ENCODE data around the gene ALDH18A1.

The ALDH18A1 gene

GRCh38 chr10:95573527-95573926 lies 83.0 kb downstream of the ALDH18A1 start:
- TF ChIP-seq PAX5 (IDR thresholded peaks at IDR 0.05; ENCODE audit: insufficient read depth, low read length, severe bottlenecking): no peak
- no peak for TF ChIP-seq POU2F2 (IDR thresholded peaks at IDR 0.05; ENCODE audit: low read depth, low read length)
- no peak for TF ChIP-seq POLR2A (IDR thresholded peaks at IDR 0.05; ENCODE audit: low read depth, low read length)
- TF ChIP-seq TAF1 (IDR thresholded peaks at IDR 0.05; ENCODE audit: low read depth, low read length): no peak
- no peak for TF ChIP-seq SPI1 (IDR thresholded peaks at IDR 0.05; ENCODE audit: low read depth, low read length)
- TF ChIP-seq POLR2AphosphoS5 (IDR thresholded peaks at IDR 0.05; ENCODE audit: low read depth, low read length): no peak

GRCh38 chr10:95572131-95572820 lies 84.2 kb downstream of the ALDH18A1 start:
- TF ChIP-seq POU2F2 (IDR thresholded peaks at IDR 0.05; ENCODE audit: low read depth, low read length): no peak
- TF ChIP-seq POLR2AphosphoS5 (IDR thresholded peaks at IDR 0.05; ENCODE audit: low read depth, low read length): no peak
- TF ChIP-seq POLR2A (IDR thresholded peaks at IDR 0.05; ENCODE audit: low read depth, low read length): no peak
- no peak for TF ChIP-seq PAX5 (IDR thresholded peaks at IDR 0.05; ENCODE audit: insufficient read depth, low read length, severe bottlenecking)
- no peak for TF ChIP-seq TAF1 (IDR thresholded peaks at IDR 0.05; ENCODE audit: low read depth, low read length)
- no peak for TF ChIP-seq SPI1 (IDR thresholded peaks at IDR 0.05; ENCODE audit: low read depth, low read length)
- DNase-seq (ENCODE audit: insufficient read length, low spot score) (no peak), FAIRE-seq (no peak)

More at GRCh38 chr10:95573527-95573926, 83.0 kb downstream of the ALDH18A1 start:
- DNase-seq (ENCODE audit: insufficient read length, low spot score) (no peak), FAIRE-seq (no peak)

GRCh38 chr10:95571390-95571789 lies 85.1 kb downstream of the ALDH18A1 start:
- TF ChIP-seq TAF1 (IDR thresholded peaks at IDR 0.05; ENCODE audit: low read depth, low read length) (no peak), POU2F2 (IDR thresholded peaks at IDR 0.05; ENCODE audit: low read depth, low read length) (no peak), SPI1 (IDR thresholded peaks at IDR 0.05; ENCODE audit: low read depth, low read length) (no peak), POLR2AphosphoS5 (IDR thresholded peaks at IDR 0.05; ENCODE audit: low read depth, low read length) (no peak), POLR2A (IDR thresholded peaks at IDR 0.05; ENCODE audit: low read depth, low read length) (no peak), PAX5 (IDR thresholded peaks at IDR 0.05; ENCODE audit: insufficient read depth, low read length, severe bottlenecking) (no peak)
- DNase-seq (ENCODE audit: insufficient read length, low spot score) (no peak), FAIRE-seq (no peak)

- DNase-seq (ENCODE audit: insufficient read length, low spot score) (no peak), FAIRE-seq (no peak)
- TF ChIP-seq POU2F2 (IDR thresholded peaks at IDR 0.05; ENCODE audit: low read depth, low read length) (no peak), PAX5 (IDR thresholded peaks at IDR 0.05; ENCODE audit: insufficient read depth, low read length, severe bottlenecking) (no peak), POLR2A (IDR thresholded peaks at IDR 0.05; ENCODE audit: low read depth, low read length) (no peak), SPI1 (IDR thresholded peaks at IDR 0.05; ENCODE audit: low read depth, low read length) (no peak), TAF1 (IDR thresholded peaks at IDR 0.05; ENCODE audit: low read depth, low read length) (no peak), POLR2AphosphoS5 (IDR thresholded peaks at IDR 0.05; ENCODE audit: low read depth, low read length) (no peak)
Observed at GRCh38 chr10:95569368-95569767, 87.1 kb downstream of the ALDH18A1 start.

GRCh38 chr10:95567903-95568630 lies 88.4 kb downstream of the ALDH18A1 start:
- TF ChIP-seq PAX5 (IDR thresholded peaks at IDR 0.05; ENCODE audit: insufficient read depth, low read length, severe bottlenecking) (no peak), SPI1 (IDR thresholded peaks at IDR 0.05; ENCODE audit: low read depth, low read length) (no peak), TAF1 (IDR thresholded peaks at IDR 0.05; ENCODE audit: low read depth, low read length) (no peak), POLR2AphosphoS5 (IDR thresholded peaks at IDR 0.05; ENCODE audit: low read depth, low read length) (no peak), POU2F2 (IDR thresholded peaks at IDR 0.05; ENCODE audit: low read depth, low read length) (no peak), POLR2A (IDR thresholded peaks at IDR 0.05; ENCODE audit: low read depth, low read length) (no peak)
- FAIRE-seq (no peak), DNase-seq (ENCODE audit: insufficient read length, low spot score) (no peak)

GRCh38 chr10:95566136-95566535 lies 90.4 kb downstream of the ALDH18A1 start:
- no peak for DNase-seq (ENCODE audit: insufficient read length, low spot score)
- TF ChIP-seq POU2F2 (IDR thresholded peaks at IDR 0.05; ENCODE audit: low read depth, low read length): no peak
- TF ChIP-seq SPI1 (IDR thresholded peaks at IDR 0.05; ENCODE audit: low read depth, low read length): no peak
- TF ChIP-seq PAX5 (IDR thresholded peaks at IDR 0.05; ENCODE audit: insufficient read depth, low read length, severe bottlenecking): no peak
- no peak for TF ChIP-seq POLR2AphosphoS5 (IDR thresholded peaks at IDR 0.05; ENCODE audit: low read depth, low read length)
- no peak for TF ChIP-seq TAF1 (IDR thresholded peaks at IDR 0.05; ENCODE audit: low read depth, low read length)
- FAIRE-seq: no peak

GRCh38 chr10:95565336-95565735 lies 91.2 kb downstream of the ALDH18A1 start:
- TF ChIP-seq SPI1 (IDR thresholded peaks at IDR 0.05; ENCODE audit: low read depth, low read length) (no peak), POLR2A (IDR thresholded peaks at IDR 0.05; ENCODE audit: low read depth, low read length) (no peak), POLR2AphosphoS5 (IDR thresholded peaks at IDR 0.05; ENCODE audit: low read depth, low read length) (no peak), PAX5 (IDR thresholded peaks at IDR 0.05; ENCODE audit: insufficient read depth, low read length, severe bottlenecking) (no peak), TAF1 (IDR thresholded peaks at IDR 0.05; ENCODE audit: low read depth, low read length) (no peak)
- DNase-seq (ENCODE audit: insufficient read length, low spot score): no peak
- FAIRE-seq: no peak

- FAIRE-seq: no peak
- TF ChIP-seq POLR2A (IDR thresholded peaks at IDR 0.05; ENCODE audit: low read depth, low read length) (no peak), POLR2AphosphoS5 (IDR thresholded peaks at IDR 0.05; ENCODE audit: low read depth, low read length) (no peak), PAX5 (IDR thresholded peaks at IDR 0.05; ENCODE audit: insufficient read depth, low read length, severe bottlenecking) (no peak)
Observed at GRCh38 chr10:95564291-95564690, 92.2 kb downstream of the ALDH18A1 start.

GRCh38 chr10:95562341-95562965 lies 94.1 kb downstream of the ALDH18A1 start:
- FAIRE-seq: no peak
- TF ChIP-seq TAF1 (IDR thresholded peaks at IDR 0.05; ENCODE audit: low read depth, low read length): no peak
- TF ChIP-seq POLR2A (IDR thresholded peaks at IDR 0.05; ENCODE audit: low read depth, low read length): no peak
- TF ChIP-seq SPI1 (IDR thresholded peaks at IDR 0.05; ENCODE audit: low read depth, low read length): no peak
- TF ChIP-seq POU2F2 (IDR thresholded peaks at IDR 0.05; ENCODE audit: low read depth, low read length): no peak
- TF ChIP-seq POLR2AphosphoS5 (IDR thresholded peaks at IDR 0.05; ENCODE audit: low read depth, low read length): no peak
- TF ChIP-seq PAX5 (IDR thresholded peaks at IDR 0.05; ENCODE audit: insufficient read depth, low read length, severe bottlenecking): no peak
- DNase-seq (ENCODE audit: insufficient read length, low spot score): no peak

More at GRCh38 chr10:95564291-95564690, 92.2 kb downstream of the ALDH18A1 start:
- DNase-seq (ENCODE audit: insufficient read length, low spot score): no peak
